ENCODE data around the gene SIPA1L3. TPM values are rescaled to one million over a fixed set of nuclear protein-coding genes. Genes with fewer than 3 reads are reported as not detected.
A peak's percentile ranks its signal among the peaks of the same experiment; 100 is the strongest.

The SIPA1L3 gene
- total RNA-seq, 1 donor from 2014 or later, result 26.9 TPM

DNA sequence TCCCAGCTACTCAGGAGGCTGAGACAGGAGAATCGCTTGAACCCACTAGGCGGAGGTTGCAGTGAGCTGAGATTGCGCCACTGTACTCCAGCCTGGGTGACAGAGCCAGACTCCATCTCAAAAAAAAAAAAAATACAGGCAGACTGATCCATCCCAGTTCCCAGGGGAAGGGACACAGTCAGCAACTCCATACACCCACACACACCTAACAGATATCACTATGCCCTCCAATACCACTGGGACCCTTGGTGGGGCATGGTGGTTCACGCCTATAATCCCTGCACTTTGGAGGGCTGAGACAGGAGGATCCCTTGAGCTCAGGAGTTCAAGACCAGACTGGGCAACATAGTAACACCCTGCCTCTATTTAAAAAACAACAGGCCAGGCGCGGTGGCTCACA, 314.4 kb downstream of the SIPA1L3 start:
- TF ChIP-seq, protein P1, sequence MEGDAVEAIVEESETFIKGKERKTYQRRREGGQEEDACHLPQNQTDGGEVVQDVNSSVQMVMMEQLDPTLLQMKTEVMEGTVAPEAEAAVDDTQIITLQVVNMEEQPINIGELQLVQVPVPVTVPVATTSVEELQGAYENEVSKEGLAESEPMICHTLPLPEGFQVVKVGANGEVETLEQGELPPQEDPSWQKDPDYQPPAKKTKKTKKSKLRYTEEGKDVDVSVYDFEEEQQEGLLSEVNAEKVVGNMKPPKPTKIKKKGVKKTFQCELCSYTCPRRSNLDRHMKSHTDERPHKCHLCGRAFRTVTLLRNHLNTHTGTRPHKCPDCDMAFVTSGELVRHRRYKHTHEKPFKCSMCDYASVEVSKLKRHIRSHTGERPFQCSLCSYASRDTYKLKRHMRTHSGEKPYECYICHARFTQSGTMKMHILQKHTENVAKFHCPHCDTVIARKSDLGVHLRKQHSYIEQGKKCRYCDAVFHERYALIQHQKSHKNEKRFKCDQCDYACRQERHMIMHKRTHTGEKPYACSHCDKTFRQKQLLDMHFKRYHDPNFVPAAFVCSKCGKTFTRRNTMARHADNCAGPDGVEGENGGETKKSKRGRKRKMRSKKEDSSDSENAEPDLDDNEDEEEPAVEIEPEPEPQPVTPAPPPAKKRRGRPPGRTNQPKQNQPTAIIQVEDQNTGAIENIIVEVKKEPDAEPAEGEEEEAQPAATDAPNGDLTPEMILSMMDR (IDR thresholded peaks at IDR 0.05; ENCODE audit: insufficient read depth, low read depth, low read length), result no peak
- TF ChIP-seq EZH2 (IDR thresholded peaks at IDR 0.05; ENCODE audit: insufficient read depth, low read length), result no peak
- Histone ChIP-seq H2AFZ (ENCODE audit: low read depth, low read length) (no peak overlapping the region), H3K9me3 (ENCODE audit: insufficient read depth, low read depth, low read length) (no peaks in the 10 kb centered on the region), H3K9ac (ENCODE audit: low read length) (no peak overlapping the region), H3K4me1 (ENCODE audit: insufficient read depth, low read length) (peaks cover 9% of the 10 kb centered on the region), H3K27me3 (ENCODE audit: insufficient read depth, low read length) (no peaks in the 10 kb centered on the region), H3K4me3 (ENCODE audit: insufficient read depth, low read depth, low read length) (no peak overlapping the region), H3K27ac (ENCODE audit: low read depth, low read length) (no peak overlapping the region), H4K20me1 (ENCODE audit: insufficient read depth, low read length) (peaks cover 11% of the 10 kb centered on the region), H3K4me2 (ENCODE audit: low read length) (no peak overlapping the region), H3K79me2 (ENCODE audit: insufficient read depth, low read length) (peaks cover 10% of the 10 kb centered on the region), H3K36me3 (ENCODE audit: insufficient read depth, low read length) (peaks cover 2% of the 10 kb centered on the region)
- Mint-ChIP-seq H3K27me3 (ENCODE audit: low read depth, unreplicated experiment) (no peaks in the 10 kb centered on the region), H3K9me3 (ENCODE audit: unreplicated experiment) (no peaks in the 10 kb centered on the region), H3K36me3 (ENCODE audit: low read depth, unreplicated experiment) (peaks cover 11% of the 10 kb centered on the region), H3K27ac (ENCODE audit: unreplicated experiment) (no peak overlapping the region), H3K4me3 (ENCODE audit: unreplicated experiment) (no peak overlapping the region), H3K4me1 (ENCODE audit: low read depth, unreplicated experiment) (peaks cover 5% of the 10 kb centered on the region)
- FAIRE-seq (no peak), DNase-seq (ENCODE audit: low read depth) (no peak)

DNA sequence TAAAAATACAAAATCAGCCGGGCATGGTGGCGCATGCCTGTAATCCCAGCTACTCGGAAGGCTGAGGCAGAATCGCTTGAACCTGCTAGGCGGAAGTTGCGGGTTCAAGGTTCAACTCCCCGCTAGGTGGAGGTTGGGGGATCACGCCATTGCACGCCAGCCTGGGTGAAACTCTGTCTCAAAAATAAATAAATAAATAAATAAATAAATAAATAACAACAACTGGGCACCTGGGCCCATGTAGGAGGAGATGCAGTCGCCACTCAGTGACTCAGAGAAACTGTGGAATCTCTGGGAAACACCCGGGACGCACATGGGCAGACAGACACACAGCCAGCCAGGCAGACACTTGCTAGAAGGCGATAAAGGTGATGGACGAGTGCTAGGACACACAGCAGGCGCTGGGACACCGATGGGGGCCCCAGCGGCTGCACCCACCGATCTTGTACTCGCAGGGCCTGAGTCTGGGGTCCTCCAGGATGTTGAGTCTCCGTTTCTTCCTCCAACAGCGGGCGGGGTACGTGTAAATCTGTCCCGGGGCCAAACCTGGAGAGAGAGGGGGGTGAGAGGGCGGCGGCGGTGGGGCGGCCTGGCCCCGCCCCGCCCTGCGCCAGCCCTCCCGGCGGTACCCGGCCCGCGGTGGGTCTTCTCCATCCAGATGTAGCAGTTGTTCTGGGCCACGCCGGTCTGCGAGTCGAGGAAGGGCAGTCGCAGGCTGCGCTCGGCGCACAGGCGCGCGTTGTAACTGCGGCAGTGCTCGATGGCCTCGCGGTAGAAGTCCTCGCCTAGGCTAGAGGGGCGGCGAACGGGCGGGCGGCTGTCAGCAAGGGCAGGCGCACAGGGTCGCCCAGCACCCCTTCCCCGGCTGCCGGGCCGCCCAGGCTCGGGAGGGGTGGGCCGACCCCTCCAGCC, 315.2 kb downstream of the SIPA1L3 start:
- Histone ChIP-seq H3K36me3 (ENCODE audit: insufficient read depth, low read length) (peaks cover 2% of the 10 kb centered on the region), H3K79me2 (ENCODE audit: insufficient read depth, low read length) (peaks cover 10% of the 10 kb centered on the region), H3K9me3 (ENCODE audit: insufficient read depth, low read depth, low read length) (no peaks in the 10 kb centered on the region), H4K20me1 (ENCODE audit: insufficient read depth, low read length) (peaks cover 12% of the 10 kb centered on the region), H2AFZ (ENCODE audit: low read depth, low read length) (no peak overlapping the region), H3K9ac (ENCODE audit: low read length) (no peak overlapping the region), H3K4me2 (ENCODE audit: low read length) (no peak overlapping the region), H3K27me3 (ENCODE audit: insufficient read depth, low read length) (no peaks in the 10 kb centered on the region), H3K4me3 (ENCODE audit: insufficient read depth, low read depth, low read length) (no peak overlapping the region), H3K27ac (ENCODE audit: low read depth, low read length) (no peak overlapping the region), H3K4me1 (ENCODE audit: insufficient read depth, low read length) (peaks cover 9% of the 10 kb centered on the region)
- H3K27me3 Mint-ChIP-seq (ENCODE audit: low read depth, unreplicated experiment), result no peaks in the 10 kb centered on the region
- no peaks in the 10 kb centered on the region for H3K9me3 Mint-ChIP-seq (ENCODE audit: unreplicated experiment)
- H3K4me3 Mint-ChIP-seq (ENCODE audit: unreplicated experiment), result no peak overlapping the region
- H3K36me3 Mint-ChIP-seq (ENCODE audit: low read depth, unreplicated experiment), result peaks cover 11% of the 10 kb centered on the region
- TF ChIP-seq EZH2 (IDR thresholded peaks at IDR 0.05; ENCODE audit: insufficient read depth, low read length), result no peak
- TF ChIP-seq, protein P1 (IDR thresholded peaks at IDR 0.05; ENCODE audit: insufficient read depth, low read depth, low read length), result no peak
- DNase-seq (ENCODE audit: low read depth) (no peak), FAIRE-seq (no peak)
- H3K27ac Mint-ChIP-seq (ENCODE audit: unreplicated experiment), result no peak overlapping the region
- H3K4me1 Mint-ChIP-seq (ENCODE audit: low read depth, unreplicated experiment), result peaks cover 5% of the 10 kb centered on the region

DNA sequence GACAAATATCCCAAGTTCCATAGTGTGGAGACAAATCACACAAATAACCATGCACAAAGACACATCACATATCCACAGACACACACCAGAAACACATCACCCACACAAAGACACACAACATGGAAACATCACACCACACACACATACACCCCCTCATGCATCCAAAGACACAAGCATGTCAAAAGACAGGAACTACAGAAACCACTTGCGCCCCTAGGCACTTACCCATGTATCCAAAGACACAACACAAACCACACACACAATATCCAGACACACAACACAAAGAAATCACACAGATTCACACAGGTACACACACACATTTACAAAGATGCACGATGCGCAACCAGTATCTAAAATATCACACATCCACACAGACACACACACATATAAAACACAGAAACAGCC, 316.1 kb downstream of the SIPA1L3 start:
- H3K27ac ChIP-seq (ENCODE audit: low read depth, low read length), result no peak overlapping the region
- peak overlapping the region; percentile 98 for H3K4me2 ChIP-seq (ENCODE audit: low read length)
- peaks cover 7% of the 10 kb centered on the region for H3K4me1 Mint-ChIP-seq (ENCODE audit: low read depth, unreplicated experiment)
- peaks cover 9% of the 10 kb centered on the region for H3K4me1 ChIP-seq (ENCODE audit: insufficient read depth, low read length)
- TF ChIP-seq EZH2 (IDR thresholded peaks at IDR 0.05; ENCODE audit: insufficient read depth, low read length), result no peak
- TF ChIP-seq, protein P1 (IDR thresholded peaks at IDR 0.05; ENCODE audit: insufficient read depth, low read depth, low read length), result no peak
- H3K9me3 ChIP-seq (ENCODE audit: insufficient read depth, low read depth, low read length), result no peaks in the 10 kb centered on the region
- H3K27me3 Mint-ChIP-seq (ENCODE audit: low read depth, unreplicated experiment), result peaks cover 5% of the 10 kb centered on the region
- no peak for FAIRE-seq
- H3K27ac Mint-ChIP-seq (ENCODE audit: unreplicated experiment), result no peak overlapping the region
- no peaks in the 10 kb centered on the region for H3K27me3 ChIP-seq (ENCODE audit: insufficient read depth, low read length)
- peaks cover 10% of the 10 kb centered on the region for H3K36me3 Mint-ChIP-seq (ENCODE audit: low read depth, unreplicated experiment)
- peak overlapping the region; percentile 68 for H3K4me3 ChIP-seq (ENCODE audit: insufficient read depth, low read depth, low read length)
- H4K20me1 ChIP-seq (ENCODE audit: insufficient read depth, low read length), result peaks cover 12% of the 10 kb centered on the region
- peaks cover 10% of the 10 kb centered on the region for H3K79me2 ChIP-seq (ENCODE audit: insufficient read depth, low read length)
- H3K36me3 ChIP-seq (ENCODE audit: insufficient read depth, low read length), result peaks cover 2% of the 10 kb centered on the region
- no peak for DNase-seq (ENCODE audit: low read depth)
- peak overlapping the region; percentile 76 for H3K4me3 Mint-ChIP-seq (ENCODE audit: unreplicated experiment)
- no peaks in the 10 kb centered on the region for H3K9me3 Mint-ChIP-seq (ENCODE audit: unreplicated experiment)
- peak overlapping the region; percentile 77 for H3K9ac ChIP-seq (ENCODE audit: low read length)
- H2AFZ ChIP-seq (ENCODE audit: low read depth, low read length), result no peak overlapping the region
